Right lobe of liver (tissue), 4 donors: Measurements from ENCODE around the gene SLC2A11.

Source experiments
- POLR2A ChIP-seq: fragments of 450-650 bp; IDR thresholded peaks from one replicate; pipeline ENCODE4 v1.6.1; 2017; ENCODE audit warnings: antibody characterized with exemption, mild to moderate bottlenecking
- TF ChIP-seq, protein P1 (sequence below), 4 donors: fragments of 200-600 bp in 3 of 4; fragments of 450-650 bp in 1 of 4; IDR thresholded peaks; one replicate each; pipeline versions ENCODE4 v1.5.1 to v1.8.0; 2016 to 2022; ENCODE audit warnings: antibody characterized with exemption in 4 of 4, mild to moderate bottlenecking in 2 of 4
- donor health status: DM: no; HTN: no; CAD: no.
- donor health status: DM: no; HTN: no; CAD: no.
- donor health status: DM: no; HTN: yes; CAD: no.

DNA sequence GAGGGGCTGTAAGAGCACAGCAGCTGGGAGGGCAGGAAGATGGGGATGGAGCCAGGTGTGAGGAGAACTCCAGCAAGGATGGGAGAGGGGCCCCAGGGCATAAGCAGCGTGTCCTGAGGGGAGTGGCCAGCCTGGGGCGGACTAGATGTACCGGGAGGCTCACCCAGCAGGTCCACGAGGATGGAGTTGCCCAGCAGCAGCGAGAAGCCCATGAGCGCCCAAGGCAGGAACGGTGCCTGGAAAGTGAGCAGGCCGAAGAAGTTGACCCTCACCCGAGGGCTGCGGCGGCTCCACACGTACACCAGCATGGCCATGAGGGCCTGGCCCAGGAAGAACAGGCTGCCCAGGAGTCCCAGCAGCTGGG lies 20.2 kb upstream of the SLC2A11 start:
- TF ChIP-seq, protein P1, sequence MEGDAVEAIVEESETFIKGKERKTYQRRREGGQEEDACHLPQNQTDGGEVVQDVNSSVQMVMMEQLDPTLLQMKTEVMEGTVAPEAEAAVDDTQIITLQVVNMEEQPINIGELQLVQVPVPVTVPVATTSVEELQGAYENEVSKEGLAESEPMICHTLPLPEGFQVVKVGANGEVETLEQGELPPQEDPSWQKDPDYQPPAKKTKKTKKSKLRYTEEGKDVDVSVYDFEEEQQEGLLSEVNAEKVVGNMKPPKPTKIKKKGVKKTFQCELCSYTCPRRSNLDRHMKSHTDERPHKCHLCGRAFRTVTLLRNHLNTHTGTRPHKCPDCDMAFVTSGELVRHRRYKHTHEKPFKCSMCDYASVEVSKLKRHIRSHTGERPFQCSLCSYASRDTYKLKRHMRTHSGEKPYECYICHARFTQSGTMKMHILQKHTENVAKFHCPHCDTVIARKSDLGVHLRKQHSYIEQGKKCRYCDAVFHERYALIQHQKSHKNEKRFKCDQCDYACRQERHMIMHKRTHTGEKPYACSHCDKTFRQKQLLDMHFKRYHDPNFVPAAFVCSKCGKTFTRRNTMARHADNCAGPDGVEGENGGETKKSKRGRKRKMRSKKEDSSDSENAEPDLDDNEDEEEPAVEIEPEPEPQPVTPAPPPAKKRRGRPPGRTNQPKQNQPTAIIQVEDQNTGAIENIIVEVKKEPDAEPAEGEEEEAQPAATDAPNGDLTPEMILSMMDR (IDR thresholded peaks at IDR 0.05) = no peak
- TF ChIP-seq POLR2A = no peak
